Endometrial microvascular endothelial cells (primary cell): Measurements from ENCODE around the gene SHFL. TPM values are rescaled to one million over a fixed set of nuclear protein-coding genes. Genes with fewer than 3 reads are reported as not detected.

Experiments
- in situ Hi-C: cut with HindIII; loops from 2 replicates; pipeline ENCODE4 v1.10.0; 2017; ENCODE audit warnings: low sequenced_read_pairs, low pct_unique_long_range_greater_than_20kb; ENCODE audit errors: inconsistent ontology term
- total RNA-seq: library from RNA; depleted of rRNA; stranded (reverse); fragments of >200 nt; gene quantifications from one replicate; pipeline ENCODE4 v1.2.3, GENCODE V29; 2015; ENCODE audit errors: inconsistent ontology term

Gene SHFL
- total RNA-seq, 1 donor from 2014 or later: 22.1 TPM

- in situ Hi-C loops: no loop called here
Measured at GRCh38 chr19:10084803-10085202, 1.3 kb upstream of the SHFL start.

- in situ Hi-C loops: no loop called here
Measured at GRCh38 chr19:10086591-10087192, 575 bp downstream of the SHFL start.

DNA sequence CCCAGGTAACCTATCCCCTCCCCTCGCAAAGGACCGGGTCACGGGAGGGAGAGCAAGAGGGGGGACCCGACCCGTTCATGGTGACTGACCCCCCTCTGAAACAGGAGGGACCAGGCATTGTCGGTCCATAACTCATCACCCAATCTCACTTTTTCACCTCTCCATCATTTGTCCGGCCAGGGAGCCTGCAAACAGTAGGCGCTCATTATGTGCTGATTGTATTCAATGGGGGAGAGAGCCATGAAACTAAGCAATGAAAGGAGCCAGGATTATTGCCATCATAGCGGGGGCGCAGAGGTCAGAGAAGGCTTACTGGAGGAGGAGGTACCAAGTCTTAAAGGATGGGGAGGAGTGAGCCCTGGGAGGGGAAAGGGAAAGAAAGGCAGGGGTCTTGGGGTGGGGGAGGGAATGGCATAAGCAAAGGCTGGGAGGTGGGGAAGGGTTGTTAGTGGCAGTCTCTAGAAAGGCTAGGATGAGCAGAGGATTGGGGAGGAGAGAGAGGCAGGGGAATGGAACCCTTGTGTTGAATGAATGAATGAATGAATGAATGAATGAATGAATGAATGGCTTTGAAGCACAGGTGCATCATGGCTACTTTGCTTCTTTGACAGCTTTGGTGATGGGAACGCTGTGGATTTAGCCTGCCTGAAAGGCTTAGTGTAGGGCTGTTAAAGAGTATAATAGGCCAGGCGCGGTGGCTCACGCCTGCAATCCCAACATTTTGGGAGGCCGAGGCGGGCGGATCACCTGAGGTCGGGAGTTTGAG lies 1.4 kb downstream of the SHFL start:
- in situ Hi-C loops: no loop called here

GRCh38 chr19:10088949-10089554 lies 2.9 kb downstream of the SHFL start:
- in situ Hi-C loops: no loop called here

DNA sequence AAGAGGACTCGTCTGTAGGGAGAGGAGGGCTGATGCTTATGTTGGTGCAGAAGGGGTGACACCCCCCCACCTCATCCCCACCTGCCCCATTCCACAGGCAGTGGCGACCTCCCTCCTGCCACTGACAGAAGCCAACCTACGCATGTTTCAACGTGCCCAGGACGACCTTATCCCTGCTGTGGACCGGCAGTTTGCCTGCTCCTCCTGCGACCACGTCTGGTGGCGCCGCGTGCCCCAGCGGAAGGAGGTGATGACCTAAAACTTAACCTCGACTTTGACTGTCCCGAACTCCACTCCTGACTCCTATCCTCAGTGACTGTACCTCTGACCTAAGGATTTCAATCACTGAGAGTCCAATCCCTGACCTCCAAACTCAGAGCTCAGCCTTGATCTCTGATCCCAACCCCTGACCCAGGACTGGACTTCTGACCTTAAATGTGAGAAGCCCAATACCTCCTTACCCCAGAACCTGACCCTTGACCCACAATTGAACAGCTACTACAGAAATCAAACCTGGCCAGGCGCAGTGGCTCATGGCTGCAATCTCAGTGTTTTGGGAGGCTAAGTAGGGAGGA lies 3.8 kb downstream of the SHFL start:
- in situ Hi-C loops: no loop called here

DNA sequence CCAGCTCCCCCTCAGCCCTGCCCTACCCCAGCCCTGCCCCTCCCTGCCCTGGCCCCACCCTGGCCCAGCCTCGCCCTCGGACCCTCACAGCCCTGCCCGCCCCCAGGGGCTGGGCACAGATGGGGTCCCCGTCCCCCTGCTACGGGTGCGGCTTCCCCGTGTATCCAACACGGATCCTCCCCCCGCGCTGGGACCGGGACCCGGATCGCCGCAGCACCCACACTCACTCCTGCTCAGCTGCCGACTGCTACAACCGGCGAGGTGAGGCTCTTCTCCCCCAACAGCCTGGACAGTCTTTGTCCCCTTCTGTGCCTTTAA lies 5.2 kb downstream of the SHFL start:
- in situ Hi-C loops: no loop called here

GRCh38 chr19:10091895-10092641 lies 6.0 kb downstream of the SHFL start:
- in situ Hi-C loops: no loop called here

DNA sequence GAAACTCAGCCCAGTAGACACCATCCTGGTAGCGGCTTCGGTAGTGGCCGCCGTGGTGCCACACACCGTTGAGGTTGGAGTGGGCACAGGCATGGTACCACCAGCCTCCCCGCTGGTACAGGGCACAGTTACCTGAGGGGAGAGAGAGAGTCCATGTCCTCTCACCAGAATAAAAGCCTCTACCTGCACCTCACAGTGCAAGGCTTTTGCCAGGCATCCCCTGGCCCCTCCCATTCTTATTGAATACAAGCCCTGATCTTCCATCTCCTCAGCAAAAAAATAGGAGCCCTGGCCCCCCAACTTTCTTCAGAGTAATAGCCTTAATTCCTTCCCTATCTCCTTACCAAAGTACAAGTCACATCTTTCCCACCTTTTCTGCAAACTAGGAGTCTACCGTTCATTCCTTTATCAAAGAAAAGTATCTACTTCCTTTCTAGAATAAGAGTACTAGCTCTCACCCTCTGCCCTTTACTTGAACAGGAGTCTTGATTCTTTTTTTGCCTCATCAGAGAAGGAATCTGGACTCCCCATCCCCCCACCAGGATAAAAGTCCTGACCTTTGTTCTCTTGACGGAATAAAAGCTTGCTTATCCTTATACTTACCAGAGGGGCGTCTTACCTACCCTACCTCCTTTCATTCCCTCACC lies 6.7 kb downstream of the SHFL start:
- in situ Hi-C loops: no loop called here

- in situ Hi-C loops: no loop called here
Measured at GRCh38 chr19:10093295-10094186, 7.4 kb downstream of the SHFL start.

- in situ Hi-C loops: no loop called here
Measured at GRCh38 chr19:10095622-10095947, 9.5 kb downstream of the SHFL start.

- in situ Hi-C loops: no loop called here
Measured at GRCh38 chr19:10095948-10096614, 10.0 kb downstream of the SHFL start.

GRCh38 chr19:10096615-10096963 lies 10.5 kb downstream of the SHFL start:
- in situ Hi-C loops: no loop called here

GRCh38 chr19:10100163-10100785 lies 14.2 kb downstream of the SHFL start:
- in situ Hi-C loops: no loop called here

DNA sequence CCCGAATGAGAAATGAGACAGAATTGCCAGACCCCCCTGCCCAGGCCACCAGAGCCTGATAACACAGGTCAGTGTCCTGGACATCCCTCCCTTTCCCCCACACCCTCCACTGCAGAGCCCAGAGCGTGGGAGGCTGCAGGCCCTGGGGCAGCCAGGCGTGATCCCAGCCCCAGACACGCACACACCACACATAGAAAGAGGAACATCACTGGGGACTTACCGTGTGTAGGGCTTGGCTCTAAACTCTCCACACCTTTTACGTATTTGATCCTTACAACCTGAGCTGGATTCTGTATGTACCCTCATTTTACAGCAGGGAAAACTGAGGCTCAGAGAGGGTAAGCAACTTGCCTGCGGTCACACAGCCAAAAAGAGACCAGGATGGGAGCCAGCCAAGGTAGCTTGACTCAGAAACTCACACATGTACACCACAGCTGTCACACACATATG lies 16.7 kb downstream of the SHFL start:
- in situ Hi-C loops: no loop called here

DNA sequence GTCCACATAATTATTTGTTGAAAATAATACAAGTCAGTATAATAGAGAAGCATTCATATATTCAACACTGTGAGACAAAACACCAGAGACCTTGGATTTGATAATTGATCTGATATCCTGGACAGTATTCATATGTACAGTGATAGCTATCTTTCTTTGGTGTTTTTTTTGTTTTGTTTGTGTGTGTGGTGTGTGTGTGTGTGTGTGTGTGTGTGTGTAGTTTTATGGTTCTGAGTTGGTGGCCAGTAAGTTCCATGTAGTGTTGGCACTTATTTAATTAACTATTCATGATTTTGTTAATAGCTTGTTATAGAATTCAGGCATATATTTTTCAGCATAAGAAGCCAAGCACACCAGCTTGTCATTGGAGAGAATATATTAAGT lies 18.0 kb downstream of the SHFL start:
- in situ Hi-C loops: no loop called here

- in situ Hi-C loops: no loop called here
Measured at GRCh38 chr19:10104665-10105508, 18.8 kb downstream of the SHFL start.
